Activated T-cell treated with anti-CD3 and anti-CD28 coated beads for 24 hours (primary cell): ENCODE measurements around the gene AKAP6.
"Not testable (repeated sequence)": the region's sequence is repeated elsewhere in the genome, so short reads cannot be mapped to it uniquely, and the experiment has no call there.

ENCODE experiments used
- DNase-seq: peaks from one replicate; pipeline ENCODE4 v3.0.0-alpha.2; 2020; ENCODE audit warnings: low read depth

AKAP6 gene

GRCh38 chr14:32449648-32450047 lies 120.5 kb downstream of the AKAP6 start:
- no peak for DNase-seq

- DNase-seq, result no peak
These were observed 122.0 kb downstream of the AKAP6 start for GRCh38 chr14:32450919-32451675.

GRCh38 chr14:32453857-32454810 lies 125.0 kb downstream of the AKAP6 start:
- no peak for DNase-seq

- DNase-seq, result no peak
These were observed 128.3 kb downstream of the AKAP6 start for GRCh38 chr14:32457213-32457920.

GRCh38 chr14:32458720-32459119 lies 129.6 kb downstream of the AKAP6 start:
- no peak for DNase-seq

- no peak for DNase-seq
These were observed 131.2 kb downstream of the AKAP6 start for GRCh38 chr14:32460267-32460666.

- not testable (repeated sequence) for DNase-seq
These were observed 133.5 kb downstream of the AKAP6 start for GRCh38 chr14:32462553-32462952.

- DNase-seq, result no peak
These were observed 139.9 kb downstream of the AKAP6 start for GRCh38 chr14:32468955-32469354.

- no peak for DNase-seq
These were observed 140.5 kb downstream of the AKAP6 start for GRCh38 chr14:32469388-32470160.

GRCh38 chr14:32470161-32470715 lies 141.1 kb downstream of the AKAP6 start:
- DNase-seq, result no peak

GRCh38 chr14:32471181-32471580 lies 142.1 kb downstream of the AKAP6 start:
- no peak for DNase-seq

GRCh38 chr14:32472076-32472475 lies 143.0 kb downstream of the AKAP6 start:
- no peak for DNase-seq

- DNase-seq, result no peak
These were observed 143.7 kb downstream of the AKAP6 start for GRCh38 chr14:32472512-32473463.

- no peak for DNase-seq
These were observed 144.4 kb downstream of the AKAP6 start for GRCh38 chr14:32473464-32473855.

- DNase-seq, result no peak
These were observed 145.5 kb downstream of the AKAP6 start for GRCh38 chr14:32474478-32475195.

GRCh38 chr14:32476532-32476931 lies 147.4 kb downstream of the AKAP6 start:
- DNase-seq, result no peak

GRCh38 chr14:32477396-32477795 lies 148.3 kb downstream of the AKAP6 start:
- DNase-seq, result no peak

- DNase-seq, result no peak
These were observed 149.0 kb downstream of the AKAP6 start for GRCh38 chr14:32478050-32478449.

- no peak for DNase-seq
These were observed 151.2 kb downstream of the AKAP6 start for GRCh38 chr14:32480337-32480736.
